Esophagus muscularis mucosa (tissue), 4 donors: ENCODE results near the gene UBN2. TPM values are rescaled to one million over a fixed set of nuclear protein-coding genes. Genes with fewer than 3 reads are reported as not detected.

Experiments
- DNase-seq: peaks from one replicate; pipeline ENCODE4 v3.0.0-alpha.2; 2017; ENCODE audit errors: extremely low spot score
- H3K27ac ChIP-seq, 4 donors: fragments of 200-600 bp; sonication (generic); replicated peaks in 1 of 4; 1 replicate in 3 of 4; 2 replicates in 1 of 4; pipeline ENCODE4 v1.5.1; 2016 to 2019; ENCODE audit warnings: mild to moderate bottlenecking in 1 of 4
- H3K27me3 ChIP-seq, 4 donors: fragments of 200-600 bp; sonication (generic); one replicate each; pipeline versions ENCODE4 v1.5.1 to v1.6.0; 2016 to 2019
- H3K36me3 ChIP-seq, 4 donors: fragments of 200-600 bp; sonication (generic); one replicate each; pipeline ENCODE4 v1.5.1; 2016 to 2019
- H3K4me1 ChIP-seq, 4 donors: fragments of 200-600 bp; sonication (generic); one replicate each; pipeline ENCODE4 v1.5.1; 2016 to 2019
- H3K4me3 ChIP-seq, 4 donors: fragments of 200-600 bp; sonication (generic); 1 replicate in 2 of 4; 2 replicates in 2 of 4; pipeline ENCODE4 v1.5.1; 2016 to 2019; ENCODE audit warnings: mild to moderate bottlenecking in 4 of 4, moderate library complexity in 1 of 4
- H3K9me3 ChIP-seq, 4 donors: fragments of 200-600 bp; sonication (generic); 1 replicate in 3 of 4; 2 replicates in 1 of 4; pipeline ENCODE4 v1.5.1; 2016 to 2019
- CTCF ChIP-seq, 3 experiments: fragments of 200-600 bp in 2 of 3; fragments of 450-650 bp in 1 of 3; sonication (generic) in 2 of 3; IDR thresholded peaks; one replicate each; pipeline ENCODE4 v1.5.1; 2017 to 2019; ENCODE audit warnings: antibody characterized with exemption in 3 of 3, mild to moderate bottlenecking in 2 of 3, moderate library complexity in 1 of 3
- EP300 ChIP-seq: sonication (generic); formaldehyde crosslinking; IDR thresholded peaks from one replicate; pipeline ENCODE4 v1.6.1; 2017; ENCODE audit warnings: antibody characterized with exemption
- POLR2A ChIP-seq: fragments of 450-650 bp; IDR thresholded peaks from one replicate; pipeline ENCODE4 v1.6.1; 2017; ENCODE audit warnings: antibody characterized with exemption, moderate library complexity, mild to moderate bottlenecking, low read depth
- POLR2AphosphoS5 ChIP-seq, 2 donors: sonication (generic); formaldehyde crosslinking; IDR thresholded peaks; one replicate each; pipeline ENCODE4 v1.6.1; 2017; ENCODE audit warnings: antibody characterized with exemption in 2 of 2
- WGBS: methylation state at CpG from one replicate; pipeline ENCODE4 v1.1.5; 2018; 5-methylcytosine and 5-hydroxymethylcytosine counted together
- intact Hi-C: fragments of 100-400 bp; cut with DNase I; formaldehyde crosslinking; loops from one replicate; pipeline ENCODE4 v1.15.1; 2023
- total RNA-seq, 4 donors: library from RNA; depleted of rRNA; stranded (reverse); fragments of >200 nt; gene quantifications; one replicate each; pipeline versions ENCODE4 v1.1.0 to v1.2.1, GENCODE V29; 2016

UBN2 gene
- total RNA-seq, 4 donors from 2014 or later = 8.9 to 15.0 (median 10.8) TPM

- 83% methylated on average over 5 of the region's 5 CpGs for WGBS
- Histone ChIP-seq H3K9me3 (no peaks in the 10 kb centered on the region), H3K27me3 (no peaks in the 10 kb centered on the region), H3K27ac (no peak overlapping the region), H3K36me3 (peaks cover 13 to 79% (median 49%) of the 10 kb centered on the region in 4 donors), H3K4me3 (no peak overlapping the region), H3K4me1 (peaks cover 0 to 5% (median 0%) of the 10 kb centered on the region in 4 donors)
- intact Hi-C loops = no loop called here
- no peak for DNase-seq
- TF ChIP-seq POLR2A (no peak), POLR2AphosphoS5 (IDR thresholded peaks at IDR 0.05) (no peak), CTCF (IDR thresholded peaks at IDR 0.05) (no peak), EP300 (no peak)
Measured at GRCh38 chr7:139246905-139247304, 15.9 kb downstream of the UBN2 start.

- no peak for DNase-seq
- WGBS = 90% methylated on average over 4 of the region's 4 CpGs
- peaks cover 24 to 80% (median 62%) of the 10 kb centered on the region in 4 donors for H3K36me3 ChIP-seq
Measured at GRCh38 chr7:139249179-139249810, 18.3 kb downstream of the UBN2 start.

GRCh38 chr7:139252451-139252850 lies 21.4 kb downstream of the UBN2 start:
- Histone ChIP-seq H3K4me1 (no peaks in the 10 kb centered on the region), H3K27ac (no peak overlapping the region), H3K36me3 (peaks cover 24 to 71% (median 51%) of the 10 kb centered on the region in 4 donors), H3K27me3 (no peaks in the 10 kb centered on the region), H3K9me3 (no peaks in the 10 kb centered on the region), H3K4me3 (no peak overlapping the region)
- WGBS = 85% methylated on average over 3 of the region's 3 CpGs
- no peak for DNase-seq
- intact Hi-C loops = no loop called here
- TF ChIP-seq POLR2AphosphoS5 (IDR thresholded peaks at IDR 0.05) (no peak), EP300 (no peak), POLR2A (no peak), CTCF (IDR thresholded peaks at IDR 0.05) (no peak)

More at GRCh38 chr7:139249179-139249810, 18.3 kb downstream of the UBN2 start:
- Histone ChIP-seq H3K4me3 (no peak overlapping the region), H3K27me3 (no peaks in the 10 kb centered on the region), H3K9me3 (no peaks in the 10 kb centered on the region), H3K4me1 (peaks cover 0 to 5% (median 0%) of the 10 kb centered on the region in 4 donors), H3K27ac (no peak overlapping the region)
- intact Hi-C loops = no loop called here
- no peak for TF ChIP-seq EP300
- TF ChIP-seq POLR2A = no peak

- H3K36me3 ChIP-seq = peaks cover 30 to 83% (median 57%) of the 10 kb centered on the region in 4 donors
- H3K9me3 ChIP-seq = no peaks in the 10 kb centered on the region
- DNase-seq = no peak
- no peak for TF ChIP-seq EP300
- no peak for TF ChIP-seq POLR2AphosphoS5 (IDR thresholded peaks at IDR 0.05)
- TF ChIP-seq CTCF (IDR thresholded peaks at IDR 0.05) = no peak
- no peak for TF ChIP-seq POLR2A
- WGBS = 92% methylated on average over 6 of the region's 6 CpGs
- H3K4me1 ChIP-seq = no peaks in the 10 kb centered on the region
- no peak overlapping the region for H3K4me3 ChIP-seq
- no peaks in the 10 kb centered on the region for H3K27me3 ChIP-seq
- no peak overlapping the region for H3K27ac ChIP-seq
- intact Hi-C loops = no loop called here
Measured at GRCh38 chr7:139254281-139254680, 23.2 kb downstream of the UBN2 start.

- Histone ChIP-seq H3K9me3 (no peaks in the 10 kb centered on the region), H3K36me3 (peaks cover 30 to 82% (median 57%) of the 10 kb centered on the region in 4 donors), H3K4me3 (no peak overlapping the region), H3K27me3 (no peaks in the 10 kb centered on the region), H3K4me1 (no peaks in the 10 kb centered on the region), H3K27ac (no peak overlapping the region)
- no peak for TF ChIP-seq POLR2A
- no peak for TF ChIP-seq CTCF (IDR thresholded peaks at IDR 0.05)
- no peak for TF ChIP-seq POLR2AphosphoS5 (IDR thresholded peaks at IDR 0.05)
- no peak for TF ChIP-seq EP300
- intact Hi-C loops = no loop called here
- DNase-seq = no peak
- 83% methylated on average over 4 of the region's 4 CpGs for WGBS
Measured at GRCh38 chr7:139254728-139255127, 23.7 kb downstream of the UBN2 start.
